ENCODE data around the gene CKAP2L. TPM values are rescaled to one million over a fixed set of nuclear protein-coding genes. Genes with fewer than 3 reads are reported as not detected.
A peak's percentile ranks its signal among the peaks of the same experiment; 100 is the strongest.

The CKAP2L gene
- total and polyA plus RNA-seq, 11 donors: 0.06 to 4.5 (median 0.29) TPM; not detected in 4

- Histone ChIP-seq H3K4me1 (peaks cover 0 to 6% (median 0%) of the 10 kb centered on the region in 12 donors), H3K36me3 (no peaks in the 10 kb centered on the region), H3K27me3 (no peaks in the 10 kb centered on the region), H3K9me3 (no peaks in the 10 kb centered on the region), H3K27ac (no peak overlapping the region), H3K4me3 (no peak overlapping the region)
- intact Hi-C loops (cut with DNase I): no loop called here
- no peak for TF ChIP-seq POLR2A (IDR thresholded peaks at IDR 0.05)
- no peak for TF ChIP-seq CTCF (IDR thresholded peaks at IDR 0.05)
- ATAC-seq (no peak), DNase-seq (no peak)
- WGBS, 4 donors: 77 to 95% (median 87%) methylated on average over 3 of the region's 3 CpGs
These were observed 11.7 kb upstream of the CKAP2L start for GRCh38 chr2:112776113-112776512.

DNA sequence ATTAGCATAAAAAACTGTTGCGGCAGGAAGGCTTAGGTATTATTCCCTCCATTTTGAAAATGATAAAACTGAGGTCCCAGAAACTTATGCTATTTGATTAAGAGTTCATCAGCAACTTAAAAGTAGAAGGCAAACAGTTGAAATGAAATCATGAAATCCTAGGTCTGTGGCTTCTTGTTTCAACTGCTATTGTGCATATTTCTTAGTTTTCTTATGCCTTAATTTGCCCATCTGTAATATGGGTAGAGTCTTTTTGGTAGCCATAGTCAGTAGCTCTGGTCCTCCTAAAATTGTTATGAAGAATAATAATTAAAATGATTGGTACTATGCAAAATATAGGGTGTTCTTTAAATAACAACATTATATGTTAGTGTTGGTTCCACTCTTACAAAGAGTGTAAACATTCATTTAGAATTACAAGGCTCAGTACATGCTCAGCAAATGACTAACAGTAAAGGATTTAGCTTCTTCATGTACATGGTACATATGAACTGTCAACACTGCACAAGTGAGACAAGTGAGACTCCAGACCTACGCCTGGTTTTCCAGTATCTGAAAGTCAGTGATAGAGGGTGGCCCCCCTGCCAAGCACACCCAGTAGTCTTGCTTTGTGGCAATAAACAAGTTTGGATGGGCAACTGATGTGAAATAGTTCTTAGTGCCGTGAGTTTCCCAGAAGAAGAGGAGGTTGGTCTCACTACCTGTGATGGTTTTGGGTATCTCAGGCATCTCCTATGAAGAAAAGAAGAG lies 10.3 kb upstream of the CKAP2L start:
- DNase-seq (no peak), ATAC-seq (peak in 1 of 4 donors; percentile 51)
- Histone ChIP-seq H3K9me3 (no peaks in the 10 kb centered on the region), H3K27ac (no peak overlapping the region), H3K4me3 (no peak overlapping the region), H3K36me3 (no peaks in the 10 kb centered on the region), H3K27me3 (no peaks in the 10 kb centered on the region), H3K4me1 (peaks cover 0 to 6% (median 0%) of the 10 kb centered on the region in 12 donors)
- 64 to 76% (median 71%) methylated on average over 3 of the region's 3 CpGs for WGBS, 4 donors
- TF ChIP-seq CTCF (IDR thresholded peaks at IDR 0.05) (no peak), POLR2A (IDR thresholded peaks at IDR 0.05) (no peak)
- intact Hi-C loops (cut with DNase I): no loop called here

DNA sequence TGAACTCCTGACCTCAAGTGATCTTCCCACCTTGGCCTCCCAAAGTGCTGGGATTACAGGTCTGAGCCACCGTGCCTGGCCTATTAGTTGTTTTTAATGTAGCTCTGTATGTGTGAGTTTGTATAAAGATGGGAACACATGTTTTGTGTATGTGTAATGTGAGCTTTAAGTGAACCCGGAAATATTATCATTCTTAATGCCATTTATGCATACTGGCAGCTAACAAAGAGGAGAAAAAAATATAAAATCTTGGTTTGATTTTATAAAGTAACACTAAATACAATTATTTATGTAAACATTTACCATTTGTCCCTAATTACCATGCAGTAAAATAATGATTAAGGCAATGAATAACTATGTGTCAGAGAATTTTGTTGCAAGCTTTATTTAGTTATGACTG lies 9.1 kb upstream of the CKAP2L start:
- no peak overlapping the region for H3K27ac ChIP-seq
- H3K4me1 ChIP-seq: peaks cover 0 to 9% (median 0%) of the 10 kb centered on the region in 12 donors
- ATAC-seq: no peak
- H3K4me3 ChIP-seq: no peak overlapping the region
- no peaks in the 10 kb centered on the region for H3K27me3 ChIP-seq
- TF ChIP-seq CTCF (IDR thresholded peaks at IDR 0.05): no peak
- no peak for TF ChIP-seq POLR2A (IDR thresholded peaks at IDR 0.05)
- DNase-seq: no peak
- no peaks in the 10 kb centered on the region for H3K36me3 ChIP-seq
- intact Hi-C loops (cut with DNase I): no loop called here
- 80 to 94% (median 90%) methylated on average over 2 of the region's 2 CpGs for WGBS, 4 donors
- H3K9me3 ChIP-seq: no peaks in the 10 kb centered on the region

GRCh38 chr2:112772911-112773475 lies 8.6 kb upstream of the CKAP2L start:
- ATAC-seq (no peak), DNase-seq (no peak)
- H3K27me3 ChIP-seq: no peaks in the 10 kb centered on the region
- intact Hi-C loops (cut with DNase I): no loop called here
- no peak for TF ChIP-seq CTCF (IDR thresholded peaks at IDR 0.05)
- no peak for TF ChIP-seq POLR2A (IDR thresholded peaks at IDR 0.05)
- no peak overlapping the region for H3K4me3 ChIP-seq
- no peaks in the 10 kb centered on the region for H3K36me3 ChIP-seq
- H3K4me1 ChIP-seq: peaks cover 0 to 15% (median 0%) of the 10 kb centered on the region in 12 donors
- H3K9me3 ChIP-seq: no peaks in the 10 kb centered on the region
- H3K27ac ChIP-seq: no peak overlapping the region
- WGBS, 4 donors: 59 to 86% (median 64%) methylated on average over 2 of the region's 2 CpGs

All from heart left ventricle (tissue), 16 donors.